ENCODE results near the gene FUT3. TPM values are rescaled to one million over a fixed set of nuclear protein-coding genes. Genes with fewer than 3 reads are reported as not detected.

Gene FUT3
- total and polyA plus RNA-seq, 9 of the 15 experiments (the other 6 are each of a cell fraction or from before 2014, with no cell fraction given): 0.09 TPM; not detected in 8

DNA sequence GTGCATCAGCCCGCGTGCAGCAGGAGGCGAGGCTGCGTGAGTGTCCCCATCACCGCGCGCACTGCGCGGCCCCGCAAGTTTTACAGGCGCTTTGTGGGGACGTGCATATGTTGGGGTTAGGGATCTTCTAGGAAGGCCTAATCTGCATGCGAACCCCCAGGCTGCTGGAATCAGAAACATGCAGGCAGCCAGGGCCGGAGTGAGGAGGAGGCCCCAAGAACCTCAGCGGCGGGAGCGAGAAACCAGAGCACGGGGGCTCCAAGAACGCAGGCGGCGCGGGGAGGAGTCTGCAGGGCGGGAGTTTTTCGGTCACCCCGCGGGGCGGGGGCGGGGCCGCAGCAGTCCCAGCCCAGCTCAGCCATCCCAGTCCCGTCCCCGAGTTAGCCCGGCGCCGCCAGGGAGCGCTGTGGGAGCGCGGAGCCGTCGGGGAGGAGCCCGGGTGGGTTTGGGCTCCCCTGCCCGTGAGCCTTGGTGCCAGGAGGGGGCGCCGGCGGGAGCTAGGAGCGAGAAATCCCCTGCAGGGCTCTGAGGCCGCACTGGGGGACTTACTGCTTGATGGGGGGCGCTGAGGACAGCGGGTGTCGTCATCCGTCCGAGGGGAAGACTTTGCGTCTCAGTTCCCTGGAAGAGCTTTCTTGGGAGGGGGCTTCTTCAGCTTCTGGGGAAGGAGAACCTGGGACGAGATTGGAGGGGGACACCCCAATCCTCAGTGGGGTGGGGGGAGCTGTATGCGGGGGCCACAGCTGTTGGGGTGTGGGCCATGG lies 47.3 kb downstream of the FUT3 start (continued):
- no peak for TF ChIP-seq POLR3G (IDR thresholded peaks at IDR 0.05; ENCODE audit: extremely low read depth, insufficient read length, insufficient replicate concordance)
- TF ChIP-seq TCFL5 (CRISPR knock-in tag; conservative IDR thresholded peaks at IDR 0.05): no peak
- TF ChIP-seq NR3C1 (CRISPR knock-in tag; IDR thresholded peaks at IDR 0.05): peak; percentile 97; the same call in 1 of the 2 replicates
- no peak for TF ChIP-seq TCF7L2 (IDR thresholded peaks at IDR 0.05; ENCODE audit: low read depth, low read length)
- peak; percentile 65 for TF ChIP-seq ZFX (CRISPR knock-in tag; IDR thresholded peaks at IDR 0.05)
- no peak for TF ChIP-seq MAFK (IDR thresholded peaks at IDR 0.05; ENCODE audit: low read length)
- no peak for TF ChIP-seq CHD1 (IDR thresholded peaks at IDR 0.05; ENCODE audit: low read length)
- peak; percentile 6 for TF ChIP-seq SAP30 (IDR thresholded peaks at IDR 0.05; ENCODE audit: borderline replicate concordance, insufficient read depth, low read depth, low read length, poor library complexity, severe bottlenecking)
- no peak for TF ChIP-seq ZBTB2 (IDR thresholded peaks at IDR 0.05)
- TF ChIP-seq, protein P1, sequence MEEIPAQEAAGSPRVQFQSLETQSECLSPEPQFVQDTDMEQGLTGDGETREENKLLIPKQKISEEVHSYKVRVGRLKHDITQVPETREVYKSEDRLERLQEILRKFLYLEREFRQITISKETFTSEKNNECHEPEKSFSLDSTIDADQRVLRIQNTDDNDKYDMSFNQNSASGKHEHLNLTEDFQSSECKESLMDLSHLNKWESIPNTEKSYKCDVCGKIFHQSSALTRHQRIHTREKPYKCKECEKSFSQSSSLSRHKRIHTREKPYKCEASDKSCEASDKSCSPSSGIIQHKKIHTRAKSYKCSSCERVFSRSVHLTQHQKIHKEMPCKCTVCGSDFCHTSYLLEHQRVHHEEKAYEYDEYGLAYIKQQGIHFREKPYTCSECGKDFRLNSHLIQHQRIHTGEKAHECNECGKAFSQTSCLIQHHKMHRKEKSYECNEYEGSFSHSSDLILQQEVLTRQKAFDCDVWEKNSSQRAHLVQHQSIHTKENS (CRISPR knock-in tag; IDR thresholded peaks at IDR 0.05): no peak
- TF ChIP-seq PRDM10 (IDR thresholded peaks at IDR 0.05; ENCODE audit: partially characterized antibody): peak; percentile 39
- TF ChIP-seq EP300 (IDR thresholded peaks at IDR 0.05; ENCODE audit: low read length): no peak
- no peak for TF ChIP-seq ZNF239 (CRISPR knock-in tag; IDR thresholded peaks at IDR 0.05)
- TF ChIP-seq ILF3 (IDR thresholded peaks at IDR 0.05; ENCODE audit: borderline replicate concordance): no peak
- TF ChIP-seq TGIF2 (CRISPR knock-in tag; IDR thresholded peaks at IDR 0.05): no peak
- peak; percentile 67 for TF ChIP-seq CREM (IDR thresholded peaks at IDR 0.05; ENCODE audit: low read depth)
- TF ChIP-seq PRMT5 (CRISPR knock-in tag; IDR thresholded peaks at IDR 0.05): peak; percentile 83; the same call in 1 of the 2 replicates
- TF ChIP-seq RAD21 (CRISPR knock-in tag; conservative IDR thresholded peaks at IDR 0.05 in 1 of 2, IDR thresholded peaks at IDR 0.05 in 1 of 2): peak; percentile 91 to 96
- TF ChIP-seq ZNF277 (CRISPR knock-in tag; IDR thresholded peaks at IDR 0.05; ENCODE audit: borderline replicate concordance): no peak
- no peak; the same call in 1 of the 2 replicates for TF ChIP-seq ZZZ3 (IDR thresholded peaks at IDR 0.05)

Measured in K562 (cell line).